ENCODE data around the gene LAD1. TPM values are rescaled to one million over a fixed set of nuclear protein-coding genes. Genes with fewer than 3 reads are reported as not detected.

The LAD1 gene
- total RNA-seq, 2 donors from 2014 or later, result not detected

GRCh38 chr1:201426479-201427310 is 27.6 kb upstream of the LAD1 start:
- no peaks in the 10 kb centered on the region for H3K36me3 Mint-ChIP-seq
- H3K4me1 Mint-ChIP-seq (ENCODE audit: low read depth in 2 of 2), result peaks cover 0 to 3% of the 10 kb centered on the region in 2 donors

GRCh38 chr1:201424146-201424545 is 25.0 kb upstream of the LAD1 start:
- Mint-ChIP-seq H3K27ac (no peak overlapping the region), H3K4me3 (no peak overlapping the region), H3K4me1 (ENCODE audit: low read depth in 2 of 2) (peaks cover 0 to 3% of the 10 kb centered on the region in 2 donors)

More at GRCh38 chr1:201426479-201427310, 27.6 kb upstream of the LAD1 start:
- ATAC-seq, result no peak
- Mint-ChIP-seq H3K9me3 (no peaks in the 10 kb centered on the region), H3K27ac (no peak overlapping the region), H3K27me3 (peaks cover 2 to 9% of the 10 kb centered on the region in 2 donors), H3K4me3 (no peak overlapping the region)
- DNase-seq (ENCODE audit: low spot score), result no peak

DNA sequence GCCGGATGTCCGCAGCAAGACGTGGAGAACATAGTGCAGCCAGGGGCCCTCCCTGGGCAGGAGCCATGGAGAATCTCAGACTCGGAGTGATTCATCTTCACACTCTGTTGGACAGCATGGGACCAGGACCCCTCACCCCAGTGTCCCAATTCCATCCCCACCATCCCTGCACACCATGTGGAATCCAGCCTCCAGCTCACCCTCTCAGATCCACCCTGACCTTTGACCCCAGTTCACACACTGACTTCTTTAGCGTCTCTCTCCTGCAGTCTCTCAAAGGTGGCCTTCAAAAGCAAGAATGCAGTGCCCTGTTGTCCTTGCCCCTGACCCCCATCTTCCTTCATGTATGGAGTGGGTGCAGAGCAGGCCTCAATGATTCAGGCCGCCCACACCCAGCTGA is 24.5 kb upstream of the LAD1 start:
- ATAC-seq (no peak), DNase-seq (ENCODE audit: low spot score) (no peak)
- H3K4me3 Mint-ChIP-seq, result no peak overlapping the region
- H3K36me3 Mint-ChIP-seq, result no peaks in the 10 kb centered on the region
- H3K9me3 Mint-ChIP-seq, result no peaks in the 10 kb centered on the region
- peaks cover 0 to 6% of the 10 kb centered on the region in 2 donors for H3K27me3 Mint-ChIP-seq
- peaks cover 0 to 3% of the 10 kb centered on the region in 2 donors for H3K4me1 Mint-ChIP-seq (ENCODE audit: low read depth in 2 of 2)
- no peak overlapping the region for H3K27ac Mint-ChIP-seq

More at GRCh38 chr1:201424146-201424545, 25.0 kb upstream of the LAD1 start:
- no peaks in the 10 kb centered on the region for H3K36me3 Mint-ChIP-seq
- DNase-seq (ENCODE audit: low spot score) (no peak), ATAC-seq (no peak)
- H3K9me3 Mint-ChIP-seq, result no peaks in the 10 kb centered on the region
- peaks cover 0 to 5% of the 10 kb centered on the region in 2 donors for H3K27me3 Mint-ChIP-seq

DNA sequence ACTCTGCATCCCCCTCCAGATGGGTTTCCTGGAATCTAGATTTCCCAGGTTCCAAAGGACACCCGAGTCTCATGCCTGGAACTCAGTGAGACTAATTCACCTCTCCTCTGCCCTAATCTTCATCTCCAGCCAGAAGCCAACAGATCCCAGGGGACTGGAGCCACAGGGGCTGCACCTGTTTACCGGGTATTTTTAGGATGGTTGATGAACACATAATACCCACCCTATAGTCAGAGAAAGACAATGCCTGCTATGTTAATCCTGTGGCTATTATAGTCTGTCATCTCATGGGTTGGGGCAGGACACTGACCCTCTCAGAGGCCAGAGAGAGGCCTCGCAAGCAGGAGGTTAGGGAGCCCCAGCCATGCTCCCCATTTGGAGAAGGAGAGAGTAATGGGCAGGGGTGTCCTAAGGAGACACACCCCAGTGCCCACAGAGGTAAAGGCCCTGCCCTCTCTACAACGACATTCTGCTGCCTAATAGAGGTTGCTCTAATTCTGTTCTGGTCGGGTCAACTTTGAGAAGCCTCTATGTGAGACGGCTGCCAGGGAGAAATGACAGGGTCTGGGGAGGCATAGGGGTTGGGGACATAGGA is 23.4 kb upstream of the LAD1 start:
- DNase-seq (ENCODE audit: low spot score) (no peak), ATAC-seq (no peak)
- Mint-ChIP-seq H3K9me3 (no peaks in the 10 kb centered on the region), H3K4me1 (ENCODE audit: low read depth in 2 of 2) (peaks cover 0 to 3% of the 10 kb centered on the region in 2 donors), H3K4me3 (no peak overlapping the region), H3K27me3 (peaks cover 0 to 6% of the 10 kb centered on the region in 2 donors), H3K36me3 (no peaks in the 10 kb centered on the region), H3K27ac (no peak overlapping the region)

GRCh38 chr1:201422026-201422425 is 22.9 kb upstream of the LAD1 start:
- Mint-ChIP-seq H3K4me3 (no peak overlapping the region), H3K27ac (no peak overlapping the region)
- no peak for DNase-seq (ENCODE audit: low spot score)

DNA sequence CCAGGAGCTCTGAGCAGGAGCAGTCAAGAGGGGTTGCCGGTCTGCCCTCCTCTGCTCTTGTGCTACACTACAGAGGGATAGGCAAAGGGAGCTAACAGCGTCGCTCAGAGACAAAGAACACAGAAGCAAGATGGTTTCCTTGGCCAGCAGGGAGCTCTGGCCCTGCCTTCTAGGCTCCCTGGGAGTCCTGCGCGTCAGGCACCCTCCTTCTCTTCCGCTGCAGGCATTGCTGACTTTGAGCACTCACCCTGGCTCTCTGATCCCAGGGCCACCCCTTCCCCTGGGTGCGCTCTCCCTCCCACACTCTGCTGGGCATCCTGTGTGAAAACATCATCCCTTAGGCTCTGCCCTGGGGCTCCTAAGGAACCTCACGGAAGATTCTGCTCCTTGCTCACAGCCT is 21.9 kb upstream of the LAD1 start:
- DNase-seq (ENCODE audit: low spot score), result no peak
- no peak for ATAC-seq
- Mint-ChIP-seq H3K4me1 (ENCODE audit: low read depth in 2 of 2) (peaks cover 0 to 2% of the 10 kb centered on the region in 2 donors), H3K9me3 (no peaks in the 10 kb centered on the region), H3K4me3 (no peak overlapping the region), H3K36me3 (no peaks in the 10 kb centered on the region), H3K27me3 (peaks cover 10 to 13% of the 10 kb centered on the region in 2 donors), H3K27ac (no peak overlapping the region)

More at GRCh38 chr1:201422026-201422425, 22.9 kb upstream of the LAD1 start:
- peaks cover 0 to 3% of the 10 kb centered on the region in 2 donors for H3K4me1 Mint-ChIP-seq (ENCODE audit: low read depth in 2 of 2)
- H3K9me3 Mint-ChIP-seq, result no peaks in the 10 kb centered on the region
- H3K27me3 Mint-ChIP-seq, result peaks cover 1 to 7% of the 10 kb centered on the region in 2 donors
- no peak for ATAC-seq
- no peaks in the 10 kb centered on the region for H3K36me3 Mint-ChIP-seq

DNA sequence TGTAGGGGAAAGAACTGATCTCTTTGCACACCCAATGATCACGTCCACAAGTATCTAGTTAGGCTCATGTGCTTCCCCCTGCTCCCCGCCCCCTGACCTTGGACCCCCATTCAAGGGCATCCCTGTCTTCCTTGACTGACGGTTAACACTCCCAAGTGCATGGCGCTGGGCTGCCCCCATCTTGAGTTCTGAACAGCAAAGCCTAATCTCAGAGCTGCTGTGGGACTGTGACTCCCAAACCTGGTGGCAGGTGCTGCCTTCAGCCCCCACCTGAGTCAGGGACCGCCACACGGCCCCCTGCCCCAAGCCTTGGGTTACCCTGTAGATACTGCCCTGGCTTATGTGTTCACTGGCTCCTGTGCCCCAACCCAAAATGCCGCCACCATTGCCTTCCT is 21.5 kb upstream of the LAD1 start:
- no peak for DNase-seq (ENCODE audit: low spot score)
- Mint-ChIP-seq H3K9me3 (no peaks in the 10 kb centered on the region), H3K36me3 (no peaks in the 10 kb centered on the region), H3K27me3 (peaks cover 10 to 12% of the 10 kb centered on the region in 2 donors), H3K27ac (no peak overlapping the region), H3K4me1 (ENCODE audit: low read depth in 2 of 2) (no peaks in the 10 kb centered on the region), H3K4me3 (no peak overlapping the region)
- ATAC-seq, result no peak

- Mint-ChIP-seq H3K4me1 (ENCODE audit: low read depth in 2 of 2) (no peaks in the 10 kb centered on the region), H3K36me3 (no peaks in the 10 kb centered on the region)
- no peak for DNase-seq (ENCODE audit: low spot score)
Measured at GRCh38 chr1:201419746-201420607, 20.9 kb upstream of the LAD1 start.

DNA sequence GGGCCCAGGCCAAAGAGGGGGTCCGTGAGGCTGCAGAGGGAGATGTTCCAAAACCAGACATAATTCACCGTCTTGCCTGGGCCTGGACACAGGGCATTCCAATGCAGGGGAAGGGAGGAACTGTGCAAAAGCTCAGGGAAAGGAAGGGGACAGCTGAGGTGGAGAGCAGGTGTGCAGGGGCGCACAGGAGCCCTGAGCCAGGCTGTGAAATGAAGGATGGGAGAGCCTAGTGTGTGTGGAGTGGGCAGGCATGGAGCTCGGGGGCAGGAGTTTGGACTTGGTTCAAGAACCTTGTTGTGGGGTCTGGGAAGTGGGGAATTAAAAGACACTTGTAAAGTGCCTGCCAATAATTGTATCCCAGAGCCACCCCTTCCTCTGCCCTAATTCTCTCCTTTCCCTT is 20.1 kb upstream of the LAD1 start:
- Mint-ChIP-seq H3K36me3 (no peaks in the 10 kb centered on the region), H3K4me1 (ENCODE audit: low read depth in 2 of 2) (no peaks in the 10 kb centered on the region), H3K4me3 (no peak overlapping the region), H3K27me3 (peaks cover 10 to 18% of the 10 kb centered on the region in 2 donors), H3K9me3 (no peaks in the 10 kb centered on the region), H3K27ac (no peak overlapping the region)
- ATAC-seq (no peak), DNase-seq (ENCODE audit: low spot score) (no peak)

More at GRCh38 chr1:201419746-201420607, 20.9 kb upstream of the LAD1 start:
- no peak for ATAC-seq
- H3K27me3 Mint-ChIP-seq, result peaks cover 10 to 14% of the 10 kb centered on the region in 2 donors
- H3K9me3 Mint-ChIP-seq, result no peaks in the 10 kb centered on the region
- no peak overlapping the region for H3K4me3 Mint-ChIP-seq
- no peak overlapping the region for H3K27ac Mint-ChIP-seq

DNA sequence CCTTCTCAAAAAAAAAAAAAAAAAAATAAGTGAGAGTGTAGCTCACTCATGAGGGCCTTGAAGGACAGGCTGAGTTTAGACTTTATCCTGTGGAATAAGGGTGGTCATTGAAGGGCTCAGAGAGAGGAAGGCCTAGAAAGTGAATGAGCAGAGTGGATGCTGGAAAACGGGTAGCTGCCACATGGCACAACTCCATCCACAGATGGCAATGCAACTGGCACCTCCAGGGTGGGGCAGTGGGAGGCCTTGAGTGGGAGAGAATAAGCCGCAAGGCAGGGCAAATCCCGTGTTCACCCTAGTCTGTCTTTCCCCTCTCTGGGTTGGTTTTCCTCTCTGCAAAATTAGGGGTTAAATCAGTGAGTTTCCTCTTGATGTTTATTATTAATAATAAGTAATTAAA is 19.3 kb upstream of the LAD1 start:
- no peak for DNase-seq (ENCODE audit: low spot score)
- ATAC-seq, result no peak
- Mint-ChIP-seq H3K9me3 (no peaks in the 10 kb centered on the region), H3K4me3 (no peak overlapping the region), H3K27ac (no peak overlapping the region), H3K4me1 (ENCODE audit: low read depth in 2 of 2) (no peaks in the 10 kb centered on the region), H3K36me3 (no peaks in the 10 kb centered on the region), H3K27me3 (peaks cover 10 to 18% of the 10 kb centered on the region in 2 donors)

- ATAC-seq (no peak), DNase-seq (ENCODE audit: low spot score) (no peak)
- peaks cover 10 to 18% of the 10 kb centered on the region in 2 donors for H3K27me3 Mint-ChIP-seq
- no peaks in the 10 kb centered on the region for H3K36me3 Mint-ChIP-seq
- no peak overlapping the region for H3K4me3 Mint-ChIP-seq
- no peak overlapping the region for H3K27ac Mint-ChIP-seq
- H3K4me1 Mint-ChIP-seq (ENCODE audit: low read depth in 2 of 2), result no peaks in the 10 kb centered on the region
- H3K9me3 Mint-ChIP-seq, result no peaks in the 10 kb centered on the region
Measured at GRCh38 chr1:201414051-201414738, 15.1 kb upstream of the LAD1 start.

- Mint-ChIP-seq H3K4me3 (no peak overlapping the region), H3K9me3 (no peaks in the 10 kb centered on the region), H3K27me3 (peaks cover 2 to 12% of the 10 kb centered on the region in 2 donors), H3K36me3 (no peaks in the 10 kb centered on the region), H3K4me1 (ENCODE audit: low read depth in 2 of 2) (peaks cover 0 to 5% of the 10 kb centered on the region in 2 donors), H3K27ac (no peak overlapping the region)
- DNase-seq (ENCODE audit: low spot score), result no peak
- ATAC-seq, result no peak
Measured at GRCh38 chr1:201411292-201411691, 12.2 kb upstream of the LAD1 start.

GRCh38 chr1:201409440-201409839 is 10.3 kb upstream of the LAD1 start:
- DNase-seq (ENCODE audit: low spot score) (no peak), ATAC-seq (no peak)
- Mint-ChIP-seq H3K4me1 (ENCODE audit: low read depth in 2 of 2) (peaks cover 0 to 5% of the 10 kb centered on the region in 2 donors), H3K4me3 (no peak overlapping the region), H3K27me3 (peaks cover 0 to 5% of the 10 kb centered on the region in 2 donors), H3K36me3 (no peaks in the 10 kb centered on the region), H3K27ac (no peak overlapping the region), H3K9me3 (no peaks in the 10 kb centered on the region)
